ENCODE results near the gene USP53.
"Not testable (repeated sequence)": the region's sequence is repeated elsewhere in the genome, so short reads cannot be mapped to it uniquely, and the experiment has no call there.

- not testable (repeated sequence) for TF ChIP-seq CTCF (IDR thresholded peaks at IDR 0.05; ENCODE audit: insufficient read depth, low read length, poor library complexity, severe bottlenecking); EZH2phosphoT487 (conservative IDR thresholded peaks at IDR 0.05; ENCODE audit: low read length)
Measured at GRCh38 chr4:119173729-119174361, 38.7 kb upstream of the USP53 start.

Data from SU-DHL-6 (cell line).